ENCODE measurements around the gene SBF2. TPM values are rescaled to one million over a fixed set of nuclear protein-coding genes. Genes with fewer than 3 reads are reported as not detected.
"Not testable (repeated sequence)": the region's sequence is repeated elsewhere in the genome, so short reads cannot be mapped to it uniquely, and the experiment has no call there.

SBF2 gene
- total RNA-seq, 5 donors from 2014 or later (not counting 1 experiment from before 2014, with no cell fraction given), result 9.5 to 23.5 (median 13.0) TPM

DNA sequence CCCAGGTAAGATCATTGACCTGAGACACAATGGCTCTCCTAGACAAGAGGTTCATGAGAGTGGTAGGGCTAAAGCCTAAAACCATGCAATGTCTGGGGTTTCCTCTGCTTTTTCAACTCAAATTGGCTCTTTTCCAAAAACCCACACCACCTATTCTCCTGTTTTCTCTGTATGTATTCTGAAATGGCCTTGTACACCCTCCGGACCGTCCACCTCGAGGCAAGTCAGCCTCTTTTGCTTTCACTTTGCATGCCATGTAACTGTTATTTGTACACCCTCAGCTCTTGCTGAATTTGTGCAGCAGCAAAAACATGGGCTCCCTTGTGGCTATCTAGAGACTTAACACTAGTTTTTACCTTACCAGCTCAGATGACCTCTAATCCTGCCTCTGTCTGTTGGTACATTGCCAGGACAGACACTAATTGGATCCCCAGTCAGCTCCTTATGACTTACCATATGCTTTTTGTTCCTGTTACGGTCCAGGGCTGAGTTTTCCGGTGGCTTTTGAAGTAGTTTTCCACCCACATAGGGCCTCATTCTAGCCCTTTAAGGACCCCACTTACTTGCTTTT, 288.0 kb downstream of the SBF2 start:
- H3K9me3 ChIP-seq, result no peaks in the 10 kb centered on the region
- H3K27ac ChIP-seq (ENCODE audit: low read length), result no peak overlapping the region
- no peaks in the 10 kb centered on the region for H3K4me1 ChIP-seq (ENCODE audit: control insufficient read depth in 1 of 2, extremely low read depth in 1 of 2, insufficient read depth in 2 of 2, low read length in 2 of 2)
- Mint-ChIP-seq H3K4me3 (no peak overlapping the region), H3K27ac (no peak overlapping the region), H3K27me3 (no peaks in the 10 kb centered on the region), H3K36me3 (peaks cover 12% of the 10 kb centered on the region), H3K4me1 (no peaks in the 10 kb centered on the region), H3K9me3 (peaks cover 8 to 17% (median 15%) of the 10 kb centered on the region in 3 donors)
- H3K27me3 ChIP-seq (replicated peaks in 1 of 2; ENCODE audit: control insufficient read depth in 2 of 2, extremely low read depth in 1 of 2, insufficient read depth in 2 of 2, low read length in 1 of 2), result no peaks in the 10 kb centered on the region
- POLR2A ChIA-PET, result no interaction called here
- DNase-seq, result no peak
- H3K4me3 ChIP-seq (ENCODE audit: control insufficient read depth in 1 of 2, extremely low read depth in 1 of 2, low read length in 1 of 2), result no peak overlapping the region
- CTCF ChIA-PET, result no interaction called here
- H3K36me3 ChIP-seq (ENCODE audit: control insufficient read depth in 2 of 2, extremely low read depth in 1 of 2, insufficient read depth in 1 of 2, low read length in 1 of 2), result no peaks in the 10 kb centered on the region
- ATAC-seq (replicated peaks in 1 of 4), result no peak
- WGBS (ENCODE audit: insufficient coverage), result 100% methylated on average over 3 of the region's 5 CpGs

DNA sequence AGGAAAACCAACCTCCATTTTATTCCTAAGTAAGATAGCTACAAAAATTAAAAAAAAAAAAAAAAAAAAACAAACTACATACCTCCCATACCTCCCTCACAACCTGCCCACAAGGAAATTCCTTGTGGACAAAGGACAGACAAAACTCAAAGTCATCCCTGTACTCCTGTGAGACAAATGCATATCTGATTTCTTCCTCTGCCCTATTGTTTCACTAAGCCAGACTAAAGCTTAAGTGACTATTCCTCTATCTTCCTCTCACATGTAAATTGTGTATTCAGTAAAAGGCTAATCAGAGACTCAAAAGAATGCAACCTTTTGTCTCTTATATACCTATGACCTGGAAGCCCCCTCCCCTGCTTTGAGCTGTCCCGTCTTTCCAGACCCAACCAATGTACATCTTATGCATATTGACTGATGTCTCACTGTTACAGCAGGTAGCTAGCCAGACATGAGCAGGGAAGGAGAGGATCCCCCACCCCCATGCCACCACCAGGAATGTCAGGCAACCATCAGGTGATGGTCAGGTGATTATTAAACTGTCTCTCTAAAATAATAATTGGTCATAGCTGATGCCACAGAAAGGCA, 289.4 kb downstream of the SBF2 start:
- CTCF ChIA-PET, result interaction anchor here in 1 of 2 donors (0.7 kb wide), 1 partner anchor 17 kb away, joined by 5 read pairs; no protein-coding TSS in a partner anchor
- Histone ChIP-seq H3K27ac (ENCODE audit: low read length) (no peak overlapping the region), H3K4me3 (ENCODE audit: control insufficient read depth in 1 of 2, extremely low read depth in 1 of 2, low read length in 1 of 2) (no peak overlapping the region), H3K36me3 (ENCODE audit: control insufficient read depth in 2 of 2, extremely low read depth in 1 of 2, insufficient read depth in 1 of 2, low read length in 1 of 2) (no peaks in the 10 kb centered on the region), H3K4me1 (ENCODE audit: control insufficient read depth in 1 of 2, extremely low read depth in 1 of 2, insufficient read depth in 2 of 2, low read length in 2 of 2) (no peaks in the 10 kb centered on the region), H3K9me3 (no peaks in the 10 kb centered on the region), H3K27me3 (replicated peaks in 1 of 2; ENCODE audit: control insufficient read depth in 2 of 2, extremely low read depth in 1 of 2, insufficient read depth in 2 of 2, low read length in 1 of 2) (no peaks in the 10 kb centered on the region)
- no CpG with 5 or more reads among the region's 1 CpG for WGBS (ENCODE audit: insufficient coverage)
- no peak for DNase-seq
- no peak for ATAC-seq (replicated peaks in 1 of 4)
- H3K27ac Mint-ChIP-seq, result no peak overlapping the region
- H3K9me3 Mint-ChIP-seq, result peaks cover 0 to 5% (median 4%) of the 10 kb centered on the region in 3 donors
- H3K4me3 Mint-ChIP-seq, result no peak overlapping the region
- H3K4me1 Mint-ChIP-seq, result no peaks in the 10 kb centered on the region
- POLR2A ChIA-PET, result no interaction called here
- peaks cover 8% of the 10 kb centered on the region for H3K36me3 Mint-ChIP-seq
- H3K27me3 Mint-ChIP-seq, result no peaks in the 10 kb centered on the region

DNA sequence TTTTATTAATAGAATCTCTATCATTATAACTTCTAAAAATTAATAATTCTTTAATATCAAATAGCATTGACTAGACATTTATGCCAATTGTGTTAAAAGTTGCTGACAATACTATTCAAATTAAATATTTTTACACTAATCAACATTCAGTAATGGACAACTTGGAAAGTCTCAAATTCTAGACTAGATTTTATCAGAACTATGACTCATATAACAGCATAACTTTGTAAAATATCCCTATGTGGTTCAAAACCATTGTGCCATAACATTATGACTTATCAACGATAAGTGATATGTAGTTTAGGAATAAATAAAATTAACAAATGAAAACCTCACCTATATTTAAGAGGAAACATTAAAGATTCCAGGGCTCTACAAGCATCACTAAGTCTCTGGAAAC, 291.8 kb downstream of the SBF2 start:
- no peak overlapping the region for H3K4me3 Mint-ChIP-seq
- H3K27me3 ChIP-seq (replicated peaks in 1 of 2; ENCODE audit: control insufficient read depth in 2 of 2, extremely low read depth in 1 of 2, insufficient read depth in 2 of 2, low read length in 1 of 2), result no peaks in the 10 kb centered on the region
- no peaks in the 10 kb centered on the region for H3K36me3 ChIP-seq (ENCODE audit: control insufficient read depth in 2 of 2, extremely low read depth in 1 of 2, insufficient read depth in 1 of 2, low read length in 1 of 2)
- H3K27ac ChIP-seq (ENCODE audit: low read length), result no peak overlapping the region
- no peaks in the 10 kb centered on the region for H3K9me3 ChIP-seq
- no peaks in the 10 kb centered on the region for H3K27me3 Mint-ChIP-seq
- peaks cover 0 to 4% (median 0%) of the 10 kb centered on the region in 3 donors for H3K9me3 Mint-ChIP-seq
- H3K36me3 Mint-ChIP-seq, result peaks cover 15% of the 10 kb centered on the region
- no peak overlapping the region for H3K4me3 ChIP-seq (ENCODE audit: control insufficient read depth in 1 of 2, extremely low read depth in 1 of 2, low read length in 1 of 2)
- no peak for DNase-seq
- no CpG with 5 or more reads among the region's 1 CpG for WGBS (ENCODE audit: insufficient coverage)
- ChIA-PET POLR2A (no interaction called here), CTCF (no interaction called here)
- H3K27ac Mint-ChIP-seq, result no peak overlapping the region
- no peaks in the 10 kb centered on the region for H3K4me1 Mint-ChIP-seq
- H3K4me1 ChIP-seq (ENCODE audit: control insufficient read depth in 1 of 2, extremely low read depth in 1 of 2, insufficient read depth in 2 of 2, low read length in 2 of 2), result no peaks in the 10 kb centered on the region
- no peak for ATAC-seq (replicated peaks in 1 of 4)

DNA sequence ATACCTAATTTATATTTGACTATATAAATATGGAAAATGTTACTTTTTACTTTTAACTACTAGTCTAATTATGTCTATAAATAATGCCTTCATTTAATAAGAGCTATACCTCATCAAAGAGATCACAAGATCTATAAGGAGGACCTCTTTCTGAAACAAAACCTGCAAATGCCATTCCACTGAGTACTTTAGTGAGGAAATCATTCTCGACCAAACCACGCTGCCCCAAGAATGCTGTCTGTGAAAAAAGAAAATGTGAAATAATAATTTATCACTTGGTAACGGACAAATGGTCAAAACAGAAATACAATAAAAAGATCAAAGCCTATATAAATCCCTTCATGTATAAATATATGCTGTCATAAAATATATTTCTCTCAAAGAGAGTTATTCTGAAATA, 301.7 kb downstream of the SBF2 start:
- ChIA-PET POLR2A (no interaction called here), CTCF (no interaction called here)
- Mint-ChIP-seq H3K27ac (no peak overlapping the region), H3K36me3 (peaks cover 31% of the 10 kb centered on the region), H3K4me1 (no peaks in the 10 kb centered on the region), H3K4me3 (no peak overlapping the region), H3K9me3 (no peaks in the 10 kb centered on the region), H3K27me3 (no peaks in the 10 kb centered on the region)
- Histone ChIP-seq H3K4me3 (ENCODE audit: control insufficient read depth in 1 of 2, extremely low read depth in 1 of 2, low read length in 1 of 2) (no peak overlapping the region), H3K36me3 (ENCODE audit: control insufficient read depth in 2 of 2, extremely low read depth in 1 of 2, insufficient read depth in 1 of 2, low read length in 1 of 2) (no peaks in the 10 kb centered on the region), H3K27me3 (replicated peaks in 1 of 2; ENCODE audit: control insufficient read depth in 2 of 2, extremely low read depth in 1 of 2, insufficient read depth in 2 of 2, low read length in 1 of 2) (no peaks in the 10 kb centered on the region), H3K27ac (ENCODE audit: low read length) (no peak overlapping the region), H3K4me1 (ENCODE audit: control insufficient read depth in 1 of 2, extremely low read depth in 1 of 2, insufficient read depth in 2 of 2, low read length in 2 of 2) (no peaks in the 10 kb centered on the region), H3K9me3 (no peaks in the 10 kb centered on the region)
- ATAC-seq (replicated peaks in 1 of 4), result no peak
- no peak for DNase-seq
- WGBS (ENCODE audit: insufficient coverage), result no CpG with 5 or more reads among the region's 3 CpGs

DNA sequence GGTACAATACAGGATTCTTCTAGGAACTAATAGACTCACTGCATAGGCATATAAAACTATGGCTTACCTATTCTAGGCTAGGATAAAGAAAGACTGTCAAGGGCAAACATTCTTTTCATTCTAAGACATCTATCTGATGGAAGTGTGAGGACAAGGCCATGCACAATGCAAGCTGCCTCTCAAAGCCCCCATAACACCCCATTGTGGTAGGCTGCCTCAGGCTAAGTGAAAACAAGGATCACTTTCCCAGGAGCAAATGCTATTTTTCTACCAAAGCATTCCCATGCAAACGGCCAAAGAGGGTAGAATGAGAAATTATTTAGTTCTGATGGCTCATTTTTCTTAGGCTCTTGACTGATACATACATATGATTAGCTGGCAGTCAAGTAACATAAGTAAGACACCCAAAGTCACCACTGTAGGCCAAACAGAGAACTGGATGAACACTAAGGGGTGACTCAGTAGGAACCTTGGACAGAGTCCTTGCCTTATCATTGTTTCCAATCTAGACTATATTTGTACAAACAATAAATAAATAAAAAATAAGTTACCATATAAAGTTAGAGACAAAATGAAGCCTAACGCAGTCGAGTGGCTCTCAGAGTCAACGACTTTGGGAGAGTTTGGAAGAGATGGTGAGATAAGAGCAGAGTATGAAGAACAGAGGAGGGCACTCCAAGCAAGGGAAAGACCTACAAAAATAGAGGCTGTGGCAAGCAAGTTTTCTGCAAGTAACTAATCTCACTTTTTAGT, 303.6 kb downstream of the SBF2 start:
- no peak overlapping the region for H3K27ac Mint-ChIP-seq
- Histone ChIP-seq H3K9me3 (no peaks in the 10 kb centered on the region), H3K27me3 (replicated peaks in 1 of 2; ENCODE audit: control insufficient read depth in 2 of 2, extremely low read depth in 1 of 2, insufficient read depth in 2 of 2, low read length in 1 of 2) (no peaks in the 10 kb centered on the region), H3K4me1 (ENCODE audit: control insufficient read depth in 1 of 2, extremely low read depth in 1 of 2, insufficient read depth in 2 of 2, low read length in 2 of 2) (no peaks in the 10 kb centered on the region), H3K27ac (ENCODE audit: low read length) (no peak overlapping the region), H3K36me3 (ENCODE audit: control insufficient read depth in 2 of 2, extremely low read depth in 1 of 2, insufficient read depth in 1 of 2, low read length in 1 of 2) (no peaks in the 10 kb centered on the region), H3K4me3 (ENCODE audit: control insufficient read depth in 1 of 2, extremely low read depth in 1 of 2, low read length in 1 of 2) (no peak overlapping the region)
- ChIA-PET CTCF (no interaction called here), POLR2A (interaction anchor here in 1 of 2 donors (0.5 kb wide), 1 partner anchor 327 kb away, joined by 3 read pairs; no protein-coding TSS in a partner anchor)
- WGBS (ENCODE audit: insufficient coverage), result no CpG with 5 or more reads among the region's 4 CpGs
- no peak for DNase-seq
- H3K9me3 Mint-ChIP-seq, result no peaks in the 10 kb centered on the region
- peaks cover 2 to 12% (median 9%) of the 10 kb centered on the region in 3 donors for H3K4me1 Mint-ChIP-seq
- no peak overlapping the region for H3K4me3 Mint-ChIP-seq
- no peaks in the 10 kb centered on the region for H3K27me3 Mint-ChIP-seq
- no peak for ATAC-seq (replicated peaks in 1 of 4)
- H3K36me3 Mint-ChIP-seq, result peaks cover 44% of the 10 kb centered on the region

DNA sequence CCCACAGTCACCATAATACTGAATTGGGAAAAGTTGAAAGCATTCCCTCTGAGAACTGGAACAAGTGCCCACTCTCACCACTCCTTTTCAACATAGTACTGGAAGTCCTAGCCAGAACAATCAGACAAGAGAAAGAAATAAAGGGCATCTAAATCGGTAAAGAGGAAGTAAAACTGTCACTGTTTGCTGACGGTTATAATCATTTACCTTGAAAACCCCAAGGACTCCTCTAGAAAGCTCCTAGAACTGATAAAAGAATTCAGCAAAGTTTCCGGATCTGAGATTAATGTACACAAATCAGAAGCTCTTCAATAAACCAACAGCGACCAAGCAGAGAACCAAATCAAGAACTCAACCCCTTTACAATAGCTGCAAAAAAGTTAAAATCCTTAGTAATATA, 306.7 kb downstream of the SBF2 start:
- H3K36me3 ChIP-seq (ENCODE audit: control insufficient read depth in 2 of 2, extremely low read depth in 1 of 2, insufficient read depth in 1 of 2, low read length in 1 of 2); H3K9me3 Mint-ChIP-seq; POLR2A ChIA-PET; H3K27me3 ChIP-seq (replicated peaks in 1 of 2; ENCODE audit: control insufficient read depth in 2 of 2, extremely low read depth in 1 of 2, insufficient read depth in 2 of 2, low read length in 1 of 2); DNase-seq; H3K4me3 Mint-ChIP-seq; H3K4me1 ChIP-seq (ENCODE audit: control insufficient read depth in 1 of 2, extremely low read depth in 1 of 2, insufficient read depth in 2 of 2, low read length in 2 of 2); H3K4me3 ChIP-seq (ENCODE audit: control insufficient read depth in 1 of 2, extremely low read depth in 1 of 2, low read length in 1 of 2); H3K27ac ChIP-seq (ENCODE audit: low read length); ATAC-seq (replicated peaks in 1 of 4); CTCF ChIA-PET; H3K27me3 Mint-ChIP-seq; H3K9me3 ChIP-seq; H3K27ac Mint-ChIP-seq: not testable (repeated sequence)
- WGBS (ENCODE audit: insufficient coverage), result no CpG with 5 or more reads among the region's 4 CpGs
- H3K36me3 Mint-ChIP-seq, result peaks cover 53% of the 10 kb centered on the region
- peaks cover 2 to 12% (median 9%) of the 10 kb centered on the region in 3 donors for H3K4me1 Mint-ChIP-seq
